ENCODE measurements around the gene DELE1. TPM values are rescaled to one million over a fixed set of nuclear protein-coding genes. Genes with fewer than 3 reads are reported as not detected.
A peak's percentile ranks its signal among the peaks of the same experiment; 100 is the strongest.

DELE1 gene
- total and polyA plus RNA-seq, 2 donors (not counting 1 experiment from before 2014, with no cell fraction given), result 124 to 127 TPM

DNA sequence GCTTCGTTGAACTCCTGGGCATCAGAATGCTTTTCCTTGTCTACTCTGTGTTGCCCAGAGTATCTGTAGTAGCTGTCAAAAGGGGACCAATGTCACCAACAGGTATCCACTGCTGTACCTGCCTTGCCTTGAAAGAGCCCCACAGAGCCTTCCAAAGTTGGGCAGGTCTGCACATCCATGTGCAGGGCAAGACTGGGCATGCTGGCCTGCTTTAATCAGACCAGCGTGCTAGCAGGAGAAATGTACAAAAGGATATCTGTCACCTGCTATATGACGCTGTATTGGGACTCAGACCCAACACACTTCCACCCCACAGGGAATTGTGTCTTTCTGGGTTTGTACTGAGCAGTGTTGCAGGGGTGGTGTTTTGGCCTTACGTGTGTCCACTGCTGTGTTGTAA is 11.9 kb downstream of the DELE1 start:
- no peaks in the 10 kb centered on the region for H3K9me3 Mint-ChIP-seq (ENCODE audit: insufficient read depth)
- 100% methylated on average over 1 of the region's 4 CpGs for WGBS (ENCODE audit: insufficient coverage)
- TF ChIP-seq EZH2 (IDR thresholded peaks at IDR 0.05; ENCODE audit: borderline replicate concordance, insufficient read depth, low read depth, low read length, poor library complexity, severe bottlenecking), result no peak
- TF ChIP-seq, protein P1, sequence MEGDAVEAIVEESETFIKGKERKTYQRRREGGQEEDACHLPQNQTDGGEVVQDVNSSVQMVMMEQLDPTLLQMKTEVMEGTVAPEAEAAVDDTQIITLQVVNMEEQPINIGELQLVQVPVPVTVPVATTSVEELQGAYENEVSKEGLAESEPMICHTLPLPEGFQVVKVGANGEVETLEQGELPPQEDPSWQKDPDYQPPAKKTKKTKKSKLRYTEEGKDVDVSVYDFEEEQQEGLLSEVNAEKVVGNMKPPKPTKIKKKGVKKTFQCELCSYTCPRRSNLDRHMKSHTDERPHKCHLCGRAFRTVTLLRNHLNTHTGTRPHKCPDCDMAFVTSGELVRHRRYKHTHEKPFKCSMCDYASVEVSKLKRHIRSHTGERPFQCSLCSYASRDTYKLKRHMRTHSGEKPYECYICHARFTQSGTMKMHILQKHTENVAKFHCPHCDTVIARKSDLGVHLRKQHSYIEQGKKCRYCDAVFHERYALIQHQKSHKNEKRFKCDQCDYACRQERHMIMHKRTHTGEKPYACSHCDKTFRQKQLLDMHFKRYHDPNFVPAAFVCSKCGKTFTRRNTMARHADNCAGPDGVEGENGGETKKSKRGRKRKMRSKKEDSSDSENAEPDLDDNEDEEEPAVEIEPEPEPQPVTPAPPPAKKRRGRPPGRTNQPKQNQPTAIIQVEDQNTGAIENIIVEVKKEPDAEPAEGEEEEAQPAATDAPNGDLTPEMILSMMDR (IDR thresholded peaks at IDR 0.05), result no peak
- no peaks in the 10 kb centered on the region for H3K27me3 ChIP-seq (replicated peaks in 1 of 4; ENCODE audit: control extremely low read depth in 1 of 4, control insufficient read depth in 3 of 4, insufficient read depth in 4 of 4, low read length in 3 of 4)
- intact Hi-C loops (cut with micrococcal nuclease), result no loop called here
- no peak for ATAC-seq (ENCODE audit: low read depth)
- DNase-seq, result no peak
- CTCF ChIA-PET, result no interaction called here
- no peak overlapping the region for H3K4me2 ChIP-seq (replicated peaks; ENCODE audit: low read depth, low read length, poor library complexity, severe bottlenecking)
- H3K4me3 ChIP-seq (ENCODE audit: control extremely low read depth in 1 of 5, extremely low read depth in 1 of 5, insufficient read depth in 1 of 5, low read depth in 2 of 5, low read length in 4 of 5), result no peak overlapping the region
- no peaks in the 10 kb centered on the region for H3K79me2 ChIP-seq (ENCODE audit: control insufficient read depth, insufficient read depth, low read length)
- no peaks in the 10 kb centered on the region for H3K4me1 ChIP-seq (ENCODE audit: control insufficient read depth in 2 of 2, insufficient read depth in 2 of 2, low read length in 2 of 2)
- H3K4me3 Mint-ChIP-seq, result no peak overlapping the region
- no peaks in the 10 kb centered on the region for H3K9me3 ChIP-seq (ENCODE audit: control extremely low read depth in 1 of 3, control insufficient read depth in 2 of 3, insufficient read depth in 1 of 3, low read length in 2 of 3)
- H3K27ac Mint-ChIP-seq, result no peak overlapping the region
- H3K27ac ChIP-seq (ENCODE audit: low read length in 2 of 2), result no peak overlapping the region
- H3K4me1 Mint-ChIP-seq, result no peaks in the 10 kb centered on the region
- no peaks in the 10 kb centered on the region for H4K20me1 ChIP-seq (ENCODE audit: control insufficient read depth, insufficient read depth, low read length, poor library complexity, severe bottlenecking)
- no peak overlapping the region for H2AFZ ChIP-seq (ENCODE audit: insufficient read depth, low read depth, low read length, poor library complexity, severe bottlenecking)
- H3K36me3 ChIP-seq (replicated peaks in 1 of 2; ENCODE audit: control extremely low read depth in 1 of 2, control insufficient read depth in 1 of 2, extremely low read depth in 1 of 2, insufficient read depth in 2 of 2, low read length in 1 of 2), result peaks cover 11 to 77% of the 10 kb centered on the region in 2 experiments
- POLR2A ChIA-PET, result no interaction called here
- no peaks in the 10 kb centered on the region for H3K27me3 Mint-ChIP-seq
- H3K9ac ChIP-seq (ENCODE audit: low read length), result no peak overlapping the region

GRCh38 chr5:141940695-141941271 is 17.1 kb downstream of the DELE1 start:
- Mint-ChIP-seq H3K27me3 (no peaks in the 10 kb centered on the region), H3K9me3 (ENCODE audit: insufficient read depth) (no peaks in the 10 kb centered on the region), H3K4me3 (no peak overlapping the region), H3K27ac (peak overlapping the region; percentile 41), H3K4me1 (no peaks in the 10 kb centered on the region)
- Histone ChIP-seq H3K27me3 (replicated peaks in 1 of 4; ENCODE audit: control extremely low read depth in 1 of 4, control insufficient read depth in 3 of 4, insufficient read depth in 4 of 4, low read length in 3 of 4) (no peaks in the 10 kb centered on the region), H4K20me1 (ENCODE audit: control insufficient read depth, insufficient read depth, low read length, poor library complexity, severe bottlenecking) (no peaks in the 10 kb centered on the region), H3K4me1 (ENCODE audit: control insufficient read depth in 2 of 2, insufficient read depth in 2 of 2, low read length in 2 of 2) (no peaks in the 10 kb centered on the region), H3K27ac (ENCODE audit: low read length in 2 of 2) (no peak overlapping the region), H3K79me2 (ENCODE audit: control insufficient read depth, insufficient read depth, low read length) (no peaks in the 10 kb centered on the region), H3K4me3 (ENCODE audit: control extremely low read depth in 1 of 5, extremely low read depth in 1 of 5, insufficient read depth in 1 of 5, low read depth in 2 of 5, low read length in 4 of 5) (no peak overlapping the region), H3K36me3 (replicated peaks in 1 of 2; ENCODE audit: control extremely low read depth in 1 of 2, control insufficient read depth in 1 of 2, extremely low read depth in 1 of 2, insufficient read depth in 2 of 2, low read length in 1 of 2) (peaks cover 2 to 28% of the 10 kb centered on the region in 2 experiments), H3K4me2 (replicated peaks; ENCODE audit: low read depth, low read length, poor library complexity, severe bottlenecking) (no peak overlapping the region), H2AFZ (ENCODE audit: insufficient read depth, low read depth, low read length, poor library complexity, severe bottlenecking) (no peak overlapping the region), H3K9me3 (ENCODE audit: control extremely low read depth in 1 of 3, control insufficient read depth in 2 of 3, insufficient read depth in 1 of 3, low read length in 2 of 3) (no peaks in the 10 kb centered on the region), H3K9ac (ENCODE audit: low read length) (no peak overlapping the region)
- no peak for TF ChIP-seq EZH2 (IDR thresholded peaks at IDR 0.05; ENCODE audit: borderline replicate concordance, insufficient read depth, low read depth, low read length, poor library complexity, severe bottlenecking)
- TF ChIP-seq, protein P1 (IDR thresholded peaks at IDR 0.05), result no peak
- intact Hi-C loops (cut with micrococcal nuclease), result no loop called here
- CTCF ChIA-PET, result interaction anchor here (1.2 to 4.5 kb wide), 2 partner anchors 20 to 62 kb away, joined by 3 to 25 read pairs; no protein-coding TSS in a partner anchor
- ATAC-seq (ENCODE audit: low read depth) (no peak), DNase-seq (no peak)
- WGBS (ENCODE audit: insufficient coverage), result 35% methylated on average over 4 of the region's 6 CpGs
- POLR2A ChIA-PET, result no interaction called here
